ENCODE data around the gene LLGL1.

The LLGL1 gene

DNA sequence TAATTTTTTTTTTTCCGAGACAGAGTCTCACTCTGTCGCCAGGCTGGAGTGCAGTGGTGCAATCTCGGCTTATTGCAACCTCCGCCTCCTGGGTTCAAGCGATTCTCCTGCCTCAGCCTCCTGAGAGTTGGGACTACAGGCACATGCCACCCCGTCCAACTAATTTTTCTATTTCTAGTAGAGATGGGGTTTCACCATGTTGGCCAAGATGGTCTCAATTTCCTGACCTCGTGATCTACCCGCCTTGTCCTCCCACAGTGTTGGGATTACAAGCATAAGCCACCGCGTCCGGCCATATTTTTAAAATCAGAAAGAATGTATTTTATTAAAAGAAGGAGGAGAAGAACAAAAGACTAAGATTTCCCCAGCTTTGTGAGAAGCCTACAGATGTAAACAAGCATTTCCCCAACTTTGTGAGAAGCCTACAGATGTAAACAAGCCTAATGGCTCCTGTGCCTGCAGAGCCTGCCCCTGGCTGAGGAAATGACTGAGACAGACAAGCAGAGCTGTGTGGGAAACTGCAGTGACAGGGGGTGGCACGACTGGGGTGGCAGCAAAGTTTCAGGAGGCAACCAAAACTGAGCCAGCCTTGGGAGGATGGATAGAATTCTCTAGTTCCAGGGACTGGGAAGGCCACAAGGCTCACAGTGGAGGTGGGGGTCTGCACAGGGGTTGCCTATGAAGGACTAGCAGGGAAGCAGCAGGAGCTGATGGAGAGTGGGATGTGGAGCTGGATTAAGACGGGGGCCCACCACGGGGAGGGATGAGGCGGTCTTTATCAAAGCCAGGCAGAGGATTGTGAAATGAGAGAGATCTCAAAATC lies 66.5 kb downstream of the LLGL1 start:
- ATAC-seq: no peak
- TF ChIP-seq ZNF70 (CRISPR knock-in tag; IDR thresholded peaks at IDR 0.05) (no peak), ESRRG (CRISPR knock-in tag; IDR thresholded peaks at IDR 0.05) (no peak), GLIS3 (CRISPR knock-in tag; IDR thresholded peaks at IDR 0.05) (no peak), ZFP3 (CRISPR knock-in tag; IDR thresholded peaks at IDR 0.05) (no peak), PATZ1 (CRISPR knock-in tag; IDR thresholded peaks at IDR 0.05; ENCODE audit: borderline replicate concordance) (no peak), PPARA (CRISPR knock-in tag; IDR thresholded peaks at IDR 0.05; ENCODE audit: borderline replicate concordance) (no peak), TOX (CRISPR knock-in tag; IDR thresholded peaks at IDR 0.05; ENCODE audit: borderline replicate concordance) (no peak), ZNF565 (CRISPR knock-in tag; conservative IDR thresholded peaks at IDR 0.05; ENCODE audit: low read depth) (no peak), BACH2 (CRISPR knock-in tag; IDR thresholded peaks at IDR 0.05; ENCODE audit: borderline replicate concordance) (no peak), CSDC2 (CRISPR knock-in tag; IDR thresholded peaks at IDR 0.05) (no peak), ARNTL (CRISPR knock-in tag; IDR thresholded peaks at IDR 0.05; ENCODE audit: borderline replicate concordance, low read depth) (no peak)
